ENCODE measurements around the gene SUMF1. TPM values are rescaled to one million over a fixed set of nuclear protein-coding genes. Genes with fewer than 3 reads are reported as not detected.

The SUMF1 gene
- total and polyA plus RNA-seq, 8 donors: 5.3 to 170 (median 39.9) TPM

DNA sequence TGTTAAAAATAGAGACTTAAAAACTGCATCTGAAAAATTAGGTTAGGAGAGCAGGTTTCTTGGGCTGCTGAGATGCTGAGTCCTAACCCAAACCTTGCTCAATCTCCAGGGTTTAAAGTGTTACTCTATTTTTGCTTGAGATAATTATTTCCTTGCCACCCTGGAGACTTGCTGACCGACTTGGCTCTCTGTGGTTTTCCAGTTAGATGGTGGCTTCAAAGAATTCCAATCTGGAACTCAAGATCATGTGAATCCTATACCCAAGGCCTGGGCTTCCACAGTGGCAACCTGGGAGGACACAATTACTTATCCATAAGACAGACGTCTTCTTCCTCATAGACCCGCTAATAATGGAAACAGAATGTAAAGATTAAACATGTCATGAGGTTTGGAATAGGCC is 47.7 kb downstream of the SUMF1 start:
- no peaks in the 10 kb centered on the region for H3K9me3 ChIP-seq
- H3K27ac ChIP-seq: no peak overlapping the region
- peaks cover 0 to 15% (median 2%) of the 10 kb centered on the region in 4 donors for H3K4me1 ChIP-seq
- no peak for DNase-seq
- H3K36me3 ChIP-seq: peaks cover 5 to 42% (median 41%) of the 10 kb centered on the region in 4 donors
- no peaks in the 10 kb centered on the region for H3K27me3 ChIP-seq
- no peak for TF ChIP-seq POLR2A (IDR thresholded peaks at IDR 0.05)
- TF ChIP-seq EP300 (IDR thresholded peaks at IDR 0.05): no peak
- TF ChIP-seq, protein P1, sequence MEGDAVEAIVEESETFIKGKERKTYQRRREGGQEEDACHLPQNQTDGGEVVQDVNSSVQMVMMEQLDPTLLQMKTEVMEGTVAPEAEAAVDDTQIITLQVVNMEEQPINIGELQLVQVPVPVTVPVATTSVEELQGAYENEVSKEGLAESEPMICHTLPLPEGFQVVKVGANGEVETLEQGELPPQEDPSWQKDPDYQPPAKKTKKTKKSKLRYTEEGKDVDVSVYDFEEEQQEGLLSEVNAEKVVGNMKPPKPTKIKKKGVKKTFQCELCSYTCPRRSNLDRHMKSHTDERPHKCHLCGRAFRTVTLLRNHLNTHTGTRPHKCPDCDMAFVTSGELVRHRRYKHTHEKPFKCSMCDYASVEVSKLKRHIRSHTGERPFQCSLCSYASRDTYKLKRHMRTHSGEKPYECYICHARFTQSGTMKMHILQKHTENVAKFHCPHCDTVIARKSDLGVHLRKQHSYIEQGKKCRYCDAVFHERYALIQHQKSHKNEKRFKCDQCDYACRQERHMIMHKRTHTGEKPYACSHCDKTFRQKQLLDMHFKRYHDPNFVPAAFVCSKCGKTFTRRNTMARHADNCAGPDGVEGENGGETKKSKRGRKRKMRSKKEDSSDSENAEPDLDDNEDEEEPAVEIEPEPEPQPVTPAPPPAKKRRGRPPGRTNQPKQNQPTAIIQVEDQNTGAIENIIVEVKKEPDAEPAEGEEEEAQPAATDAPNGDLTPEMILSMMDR (IDR thresholded peaks at IDR 0.05): no peak
- TF ChIP-seq POLR2AphosphoS5 (IDR thresholded peaks at IDR 0.05): no peak
- 89 to 99% (median 92%) methylated on average over 3 of the region's 3 CpGs for WGBS, 5 donors
- intact Hi-C loops (cut with DNase I; ENCODE audit: low total_unique reads): no loop called here
- H3K4me3 ChIP-seq: no peak overlapping the region

DNA sequence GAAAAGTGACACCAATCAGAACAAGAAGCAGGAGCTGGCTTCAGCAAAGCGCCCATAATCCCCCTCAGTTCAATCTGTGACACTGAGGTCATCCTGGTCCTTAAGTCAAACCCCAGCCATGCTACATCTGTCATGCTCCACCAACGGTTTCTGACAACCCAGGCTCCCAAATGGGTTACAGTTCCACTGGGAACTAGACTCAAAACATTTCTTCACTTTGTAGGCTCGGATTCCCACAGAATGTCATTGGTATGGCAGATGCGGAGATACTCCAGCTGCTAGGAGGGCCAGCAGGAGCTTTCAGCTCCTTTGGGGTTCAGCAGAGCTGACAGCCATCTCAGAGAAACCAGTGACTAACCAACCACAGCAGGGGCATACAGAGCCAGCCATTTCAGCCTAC is 48.9 kb downstream of the SUMF1 start:
- Histone ChIP-seq H3K4me3 (no peak overlapping the region), H3K27me3 (no peaks in the 10 kb centered on the region), H3K27ac (peak overlapping the region in 1 of 5 donors; percentile 39), H3K36me3 (peaks cover 5 to 54% (median 47%) of the 10 kb centered on the region in 4 donors), H3K9me3 (no peaks in the 10 kb centered on the region), H3K4me1 (peaks cover 0 to 15% (median 2%) of the 10 kb centered on the region in 4 donors)
- 85 to 89% (median 87%) methylated on average over 4 of the region's 4 CpGs for WGBS, 5 donors
- intact Hi-C loops (cut with DNase I; ENCODE audit: low total_unique reads): no loop called here
- DNase-seq: no peak
- TF ChIP-seq POLR2AphosphoS5 (IDR thresholded peaks at IDR 0.05) (no peak), EP300 (IDR thresholded peaks at IDR 0.05) (no peak), POLR2A (IDR thresholded peaks at IDR 0.05) (no peak)
- TF ChIP-seq, protein P1 (IDR thresholded peaks at IDR 0.05): no peak

DNA sequence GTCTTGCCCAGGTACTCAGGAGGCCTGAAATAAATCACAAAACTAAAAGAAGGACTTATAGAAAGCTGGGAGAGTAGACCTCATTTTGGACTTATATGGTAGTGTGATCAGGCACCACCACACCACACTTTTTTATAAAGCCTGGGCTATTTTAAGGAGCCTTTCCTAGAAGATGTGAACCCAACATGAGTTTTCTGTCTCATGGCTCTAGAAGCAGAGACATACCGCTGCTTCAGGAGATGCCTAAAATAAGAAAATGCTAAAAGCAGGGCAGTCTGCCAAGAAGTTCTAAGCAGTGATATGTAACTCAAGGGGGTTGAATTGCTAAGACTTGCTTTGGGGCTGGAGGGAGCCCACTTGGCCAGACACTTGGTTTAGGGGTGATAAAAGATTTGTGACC is 49.6 kb downstream of the SUMF1 start:
- H3K36me3 ChIP-seq: peaks cover 5 to 61% (median 50%) of the 10 kb centered on the region in 4 donors
- H3K9me3 ChIP-seq: no peaks in the 10 kb centered on the region
- TF ChIP-seq POLR2AphosphoS5 (IDR thresholded peaks at IDR 0.05) (no peak), EP300 (IDR thresholded peaks at IDR 0.05) (no peak), POLR2A (IDR thresholded peaks at IDR 0.05) (no peak)
- TF ChIP-seq, protein P1 (IDR thresholded peaks at IDR 0.05): no peak
- H3K4me3 ChIP-seq: no peak overlapping the region
- H3K27ac ChIP-seq: peak overlapping the region in 3 of 5 donors; percentile 16 to 55 (median 39)
- H3K27me3 ChIP-seq: no peaks in the 10 kb centered on the region
- DNase-seq: peak in 1 of 2 donors; percentile 60
- WGBS, 5 donors: 61 to 88% (median 81%) methylated on average over 1 of the region's 1 CpG
- intact Hi-C loops (cut with DNase I; ENCODE audit: low total_unique reads): no loop called here
- peaks cover 0 to 15% (median 2%) of the 10 kb centered on the region in 4 donors for H3K4me1 ChIP-seq

DNA sequence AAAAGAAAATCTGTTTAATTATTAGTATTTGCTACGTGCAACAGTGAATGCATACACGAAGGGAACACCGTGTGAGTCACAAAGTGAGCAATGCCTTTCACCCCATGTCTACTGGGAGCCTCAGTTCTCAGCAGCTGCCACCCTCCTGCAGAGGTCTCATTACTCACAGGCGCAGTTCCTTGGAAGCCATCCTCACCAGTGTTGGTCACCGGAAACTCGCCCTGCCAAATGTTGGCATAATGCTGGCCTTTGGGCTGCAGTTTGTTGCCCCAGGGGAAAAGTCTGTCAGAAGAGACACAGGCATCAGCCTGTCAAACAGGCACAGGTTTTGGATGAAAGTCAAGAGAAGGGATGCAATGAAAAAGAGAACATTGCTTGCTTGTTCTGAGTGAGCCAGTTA is 50.1 kb downstream of the SUMF1 start:
- Histone ChIP-seq H3K27me3 (no peaks in the 10 kb centered on the region), H3K4me1 (peaks cover 0 to 13% (median 2%) of the 10 kb centered on the region in 4 donors), H3K27ac (peak overlapping the region in 2 of 5 donors; percentile 39 to 55), H3K4me3 (no peak overlapping the region), H3K36me3 (peaks cover 5 to 63% (median 50%) of the 10 kb centered on the region in 4 donors), H3K9me3 (no peaks in the 10 kb centered on the region)
- DNase-seq: no peak
- WGBS, 5 donors: 79 to 92% (median 86%) methylated on average over 6 of the region's 6 CpGs
- TF ChIP-seq EP300 (IDR thresholded peaks at IDR 0.05) (no peak), POLR2AphosphoS5 (IDR thresholded peaks at IDR 0.05) (peak in 1 of 3 donors; percentile 29), POLR2A (IDR thresholded peaks at IDR 0.05) (no peak)
- TF ChIP-seq, protein P1 (IDR thresholded peaks at IDR 0.05): no peak
- intact Hi-C loops (cut with DNase I; ENCODE audit: low total_unique reads): no loop called here

Measured in stomach (tissue), 9 donors.